Mesenchymal stem cell (in vitro differentiated cells and primary cell): ENCODE data around the gene FOXP1.

ENCODE experiments used
- DNase-seq: peaks from one replicate; pipeline ENCODE4 v3.0.0-alpha.2; 2013
- H2AFZ ChIP-seq: one replicate; pipeline ENCODE4 v1.6.1; 2013; ENCODE audit warnings: low read depth, mild to moderate bottlenecking, control low read depth, inconsistent platforms, low read length, moderate library complexity
- H2AK5ac ChIP-seq: 2 replicates; pipeline ENCODE4 v1.6.1; 2013; ENCODE audit warnings: low read length, moderate library complexity, mild to moderate bottlenecking, inconsistent platforms; ENCODE audit not compliant: severe bottlenecking
- H2BK120ac ChIP-seq: one replicate; pipeline ENCODE4 v1.6.1; 2013; ENCODE audit warnings: low read depth, mild to moderate bottlenecking, inconsistent platforms, low read length, moderate library complexity
- H2BK12ac ChIP-seq, 2 experiments: one replicate each; pipeline ENCODE4 v1.6.1; 2013; ENCODE audit warnings: inconsistent platforms in 2 of 2, low read length in 2 of 2, mild to moderate bottlenecking in 2 of 2, moderate library complexity in 2 of 2, control low read depth in 1 of 2
- H2BK15ac ChIP-seq: one replicate; pipeline ENCODE4 v1.6.1; 2013; ENCODE audit warnings: mild to moderate bottlenecking, low read depth, inconsistent platforms; ENCODE audit not compliant: poor library complexity, severe bottlenecking
- H2BK5ac ChIP-seq: 2 replicates; pipeline ENCODE4 v1.6.1; 2013; ENCODE audit warnings: low read depth, mild to moderate bottlenecking, low read length, control low read depth, inconsistent platforms; ENCODE audit not compliant: poor library complexity, severe bottlenecking
- H3K14ac ChIP-seq, 2 experiments: one replicate each; pipeline ENCODE4 v1.6.1; 2013; ENCODE audit warnings: inconsistent platforms in 2 of 2, low read length in 2 of 2, control low read depth in 1 of 2, mild to moderate bottlenecking in 1 of 2, moderate library complexity in 1 of 2
- H3K18ac ChIP-seq, 2 experiments: one replicate each; pipeline ENCODE4 v1.6.1; 2013; ENCODE audit warnings: inconsistent platforms in 2 of 2, low read length in 2 of 2, control low read depth in 1 of 2, low read depth in 1 of 2, mild to moderate bottlenecking in 1 of 2
- H3K23ac ChIP-seq, 2 experiments: one replicate each; pipeline ENCODE4 v1.6.1; 2013; ENCODE audit warnings: inconsistent platforms in 2 of 2, low read length in 2 of 2, mild to moderate bottlenecking in 2 of 2, moderate library complexity in 2 of 2, control low read depth in 1 of 2
- H3K27ac ChIP-seq: 2 replicates; pipeline ENCODE4 v1.5.1; 2013; ENCODE audit warnings: mild to moderate bottlenecking, moderate library complexity, low read length, control low read depth, inconsistent platforms; ENCODE audit not compliant: poor library complexity, severe bottlenecking
- H3K27me3 ChIP-seq, 2 experiments: 2 replicates each; pipeline versions ENCODE4 v1.6.1 to v1.7.0; 2013; ENCODE audit warnings: low read length in 2 of 2, mild to moderate bottlenecking in 2 of 2, moderate library complexity in 2 of 2, control low read depth in 1 of 2, inconsistent platforms in 1 of 2; ENCODE audit not compliant: control insufficient read depth in 1 of 2, insufficient read depth in 1 of 2
- H3K36me3 ChIP-seq, 2 experiments: 2 replicates each; pipeline versions ENCODE4 v1.6.1 to v1.7.0; 2013; ENCODE audit warnings: low read length in 2 of 2, control low read depth in 1 of 2, inconsistent platforms in 1 of 2, low read depth in 1 of 2, mild to moderate bottlenecking in 1 of 2; ENCODE audit not compliant: insufficient read depth in 2 of 2, control insufficient read depth in 1 of 2
- H3K4ac ChIP-seq, 2 experiments: one replicate each; pipeline ENCODE4 v1.6.1; 2013; ENCODE audit warnings: inconsistent platforms in 2 of 2, low read length in 2 of 2, mild to moderate bottlenecking in 2 of 2, moderate library complexity in 2 of 2, control low read depth in 1 of 2, low read depth in 1 of 2
- H3K4me1 ChIP-seq: 2 replicates; pipeline ENCODE4 v1.6.1; 2013; ENCODE audit warnings: low read depth, low read length, control low read depth; ENCODE audit not compliant: control insufficient read depth, insufficient read depth
- H3K4me2 ChIP-seq: 2 replicates; pipeline ENCODE4 v1.6.1; 2013; ENCODE audit warnings: low read length, mild to moderate bottlenecking, inconsistent platforms; ENCODE audit not compliant: poor library complexity, severe bottlenecking
- H3K4me3 ChIP-seq, 2 experiments: 2 replicates each; pipeline versions ENCODE4 v1.5.1 to v1.7.0; 2013; ENCODE audit warnings: low read length in 2 of 2, mild to moderate bottlenecking in 2 of 2, control low read depth in 1 of 2, low read depth in 1 of 2; ENCODE audit not compliant: insufficient read depth in 1 of 2
- H3K79me1 ChIP-seq: replicated peaks from 2 replicates; pipeline ENCODE4 v1.6.1; 2013; ENCODE audit warnings: mild to moderate bottlenecking, control low read depth, low read length, inconsistent platforms; ENCODE audit not compliant: poor library complexity, severe bottlenecking
- H3K9ac ChIP-seq: 2 replicates; pipeline ENCODE4 v1.7.0; 2013; ENCODE audit warnings: mild to moderate bottlenecking, low read length, moderate library complexity
- H3K9me3 ChIP-seq: 2 replicates; pipeline ENCODE4 v1.7.0; 2013; ENCODE audit warnings: mild to moderate bottlenecking, low read length; ENCODE audit not compliant: control insufficient read depth
- H4K8ac ChIP-seq: one replicate; pipeline ENCODE4 v1.6.1; 2013; ENCODE audit warnings: inconsistent platforms, mild to moderate bottlenecking, low read length, moderate library complexity
- H4K91ac ChIP-seq: one replicate; pipeline ENCODE4 v1.6.1; 2013; ENCODE audit warnings: mild to moderate bottlenecking, low read length, inconsistent platforms
- WGBS: methylation state at CpG from one replicate; pipeline ENCODE4 v1.1.7; 2013; ENCODE audit warnings: mixed read lengths; 5-methylcytosine and 5-hydroxymethylcytosine counted together

FOXP1 gene

DNA sequence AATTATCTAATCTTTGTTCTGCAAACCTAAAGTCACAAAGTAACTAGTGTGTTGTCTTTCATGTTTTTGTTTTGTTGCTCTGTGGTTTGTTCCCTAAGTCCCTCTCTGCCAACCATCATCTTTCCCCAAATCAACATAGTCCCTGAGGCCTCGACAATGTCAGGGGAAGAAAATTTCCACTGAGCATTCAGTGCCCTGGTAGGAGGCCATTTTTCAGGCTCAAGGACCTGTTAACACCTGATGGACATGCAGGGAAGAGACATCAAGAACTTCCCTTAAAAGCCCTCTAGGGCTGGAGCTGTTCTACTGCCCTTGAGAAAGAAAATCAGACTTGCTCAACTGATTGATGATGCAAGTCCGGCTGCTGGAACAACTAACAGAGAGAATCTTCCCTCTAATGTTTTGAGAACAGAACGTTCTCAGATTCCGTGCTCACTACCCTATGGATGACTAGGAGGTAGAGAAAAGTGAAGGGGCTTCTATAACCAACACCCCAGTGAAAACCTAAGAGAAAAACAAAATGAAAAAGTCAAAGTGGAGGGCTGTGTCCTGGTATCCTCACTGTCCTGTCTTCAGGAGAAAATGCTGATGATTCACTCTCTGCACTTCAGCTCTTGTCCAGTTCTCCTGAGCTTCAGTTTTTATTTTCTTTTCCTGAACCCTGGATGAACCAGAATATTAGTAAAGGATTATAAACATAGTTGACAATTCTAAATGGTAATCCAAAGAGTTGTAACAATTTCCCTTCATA lies 373.1 kb downstream of the FOXP1 start:
- Histone ChIP-seq H3K27ac (peak overlapping the region; percentile 26), H4K91ac (no peak overlapping the region), H3K9me3 (no peaks in the 10 kb centered on the region), H2AFZ (no peak overlapping the region), H3K4me1 (peaks cover 3% of the 10 kb centered on the region), H2BK120ac (no peak overlapping the region), H2BK5ac (no peak overlapping the region), H3K4ac (peak overlapping the region in 1 of 2 experiments; percentile 49), H2BK15ac (no peak overlapping the region), H3K79me1 (peaks cover 32% of the 10 kb centered on the region), H3K23ac (no peak overlapping the region), H3K9ac (peak overlapping the region; percentile 79), H2AK5ac (no peak overlapping the region), H2BK12ac (peak overlapping the region; percentile 11 to 15), H3K14ac (no peak overlapping the region), H3K27me3 (no peaks in the 10 kb centered on the region), H3K4me2 (peak overlapping the region; percentile 8), H3K4me3 (peak overlapping the region in 1 of 2 experiments; percentile 57), H3K18ac (peak overlapping the region; percentile 28 to 37), H4K8ac (peak overlapping the region; percentile 36), H3K36me3 (peaks cover 0 to 5% of the 10 kb centered on the region in 2 experiments)
- DNase-seq, result peak; percentile 90
- WGBS, result 38% methylated on average over 1 of the region's 4 CpGs

DNA sequence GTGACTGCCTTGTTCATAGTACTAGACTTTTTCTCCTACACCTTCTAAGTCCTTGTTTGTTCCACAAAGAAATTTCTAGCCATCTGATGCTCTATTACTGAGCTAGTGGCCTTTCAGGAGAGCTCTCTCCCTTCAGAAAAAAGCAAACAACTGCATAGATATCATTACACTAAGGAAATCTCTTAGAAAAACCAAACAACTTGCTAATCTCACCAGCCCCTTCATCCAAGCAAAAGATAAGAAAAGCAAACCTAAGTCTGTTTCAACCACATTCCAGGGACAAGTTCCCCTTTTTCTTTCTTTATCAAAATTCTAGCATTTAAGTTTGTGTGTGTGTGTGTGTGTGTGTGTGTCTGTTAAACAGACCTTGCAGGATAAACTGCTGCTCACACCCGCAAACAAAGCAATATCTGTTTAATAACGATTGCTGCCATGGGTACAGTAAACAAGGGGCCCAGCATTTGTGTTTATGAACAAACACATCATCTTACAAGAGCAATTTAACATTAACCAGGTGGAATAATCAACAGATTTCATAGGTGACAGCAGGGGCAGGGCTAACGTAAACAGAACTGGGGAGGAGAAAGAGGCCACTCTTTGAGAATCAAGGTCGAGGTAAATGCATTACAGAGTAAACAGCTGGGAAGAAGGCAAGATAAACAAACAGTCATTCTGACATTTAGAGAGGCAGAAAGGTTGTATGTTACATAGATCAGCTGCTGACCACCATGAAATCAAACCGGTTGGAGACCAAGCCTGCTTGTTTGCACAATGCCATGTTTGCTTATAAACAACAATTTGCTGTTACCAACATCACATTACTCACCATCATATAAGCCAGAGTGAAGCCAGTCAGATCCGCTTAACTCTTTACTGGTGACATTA lies 375.1 kb downstream of the FOXP1 start:
- no peak overlapping the region for H2BK120ac ChIP-seq
- no peaks in the 10 kb centered on the region for H3K9me3 ChIP-seq
- H2BK12ac ChIP-seq, result peak overlapping the region in 1 of 2 experiments; percentile 71
- no peak overlapping the region for H3K27ac ChIP-seq
- no peak overlapping the region for H4K8ac ChIP-seq
- H4K91ac ChIP-seq, result no peak overlapping the region
- no peak overlapping the region for H2BK5ac ChIP-seq
- H3K9ac ChIP-seq, result no peak overlapping the region
- no peaks in the 10 kb centered on the region for H3K36me3 ChIP-seq
- H3K27me3 ChIP-seq, result no peaks in the 10 kb centered on the region
- no peak overlapping the region for H3K23ac ChIP-seq
- H3K18ac ChIP-seq, result no peak overlapping the region
- H2AK5ac ChIP-seq, result no peak overlapping the region
- no peak overlapping the region for H3K14ac ChIP-seq
- 15% methylated on average over 5 of the region's 6 CpGs for WGBS
- H3K4ac ChIP-seq, result no peak overlapping the region
- no peak overlapping the region for H2BK15ac ChIP-seq
- H2AFZ ChIP-seq, result no peak overlapping the region
- H3K4me2 ChIP-seq, result no peak overlapping the region
- H3K79me1 ChIP-seq, result peaks cover 30% of the 10 kb centered on the region
- peak; percentile 85 for DNase-seq
- H3K4me3 ChIP-seq, result no peak overlapping the region
- H3K4me1 ChIP-seq, result peaks cover 4% of the 10 kb centered on the region

DNA sequence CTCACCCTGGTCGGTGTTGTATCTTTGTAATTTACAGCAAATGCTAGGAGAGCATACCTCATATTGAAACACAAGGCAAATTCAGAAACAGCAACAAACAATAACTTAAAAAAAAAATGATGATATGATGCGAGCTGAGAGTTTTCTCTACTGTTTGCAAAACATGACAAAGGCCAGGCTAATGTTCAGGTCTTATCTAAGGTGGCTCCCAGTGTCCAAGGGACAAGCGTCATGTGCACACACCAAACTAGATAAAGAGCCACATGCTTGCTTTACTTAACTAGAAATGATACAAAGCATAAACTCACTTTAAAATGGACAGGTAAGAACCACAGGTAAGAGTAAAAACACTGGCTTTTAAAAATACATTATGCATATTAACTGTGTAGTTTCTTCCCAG lies 375.9 kb downstream of the FOXP1 start:
- 94% methylated on average over 2 of the region's 3 CpGs for WGBS
- no peak overlapping the region for H3K18ac ChIP-seq

More for the DNA sequence above, 375.9 kb downstream of the FOXP1 start:
- no peak overlapping the region for H2BK120ac ChIP-seq
- H2AFZ ChIP-seq, result no peak overlapping the region
- H2BK12ac ChIP-seq, result no peak overlapping the region
- no peak overlapping the region for H3K14ac ChIP-seq
- H3K9me3 ChIP-seq, result no peaks in the 10 kb centered on the region
- DNase-seq, result no peak
- no peak overlapping the region for H2BK5ac ChIP-seq
- no peak overlapping the region for H3K4me2 ChIP-seq
- H2AK5ac ChIP-seq, result no peak overlapping the region
- no peaks in the 10 kb centered on the region for H3K27me3 ChIP-seq
- no peak overlapping the region for H3K4ac ChIP-seq
- H2BK15ac ChIP-seq, result no peak overlapping the region
- H3K36me3 ChIP-seq, result no peaks in the 10 kb centered on the region
- no peak overlapping the region for H3K4me3 ChIP-seq
- no peak overlapping the region for H4K8ac ChIP-seq
- H3K27ac ChIP-seq, result no peak overlapping the region
- H3K4me1 ChIP-seq, result peaks cover 4% of the 10 kb centered on the region
- peaks cover 36% of the 10 kb centered on the region for H3K79me1 ChIP-seq
- H3K23ac ChIP-seq, result no peak overlapping the region
- H4K91ac ChIP-seq, result no peak overlapping the region
- H3K9ac ChIP-seq, result no peak overlapping the region
